ENCODE data around the gene ESR1.

ESR1 gene

DNA sequence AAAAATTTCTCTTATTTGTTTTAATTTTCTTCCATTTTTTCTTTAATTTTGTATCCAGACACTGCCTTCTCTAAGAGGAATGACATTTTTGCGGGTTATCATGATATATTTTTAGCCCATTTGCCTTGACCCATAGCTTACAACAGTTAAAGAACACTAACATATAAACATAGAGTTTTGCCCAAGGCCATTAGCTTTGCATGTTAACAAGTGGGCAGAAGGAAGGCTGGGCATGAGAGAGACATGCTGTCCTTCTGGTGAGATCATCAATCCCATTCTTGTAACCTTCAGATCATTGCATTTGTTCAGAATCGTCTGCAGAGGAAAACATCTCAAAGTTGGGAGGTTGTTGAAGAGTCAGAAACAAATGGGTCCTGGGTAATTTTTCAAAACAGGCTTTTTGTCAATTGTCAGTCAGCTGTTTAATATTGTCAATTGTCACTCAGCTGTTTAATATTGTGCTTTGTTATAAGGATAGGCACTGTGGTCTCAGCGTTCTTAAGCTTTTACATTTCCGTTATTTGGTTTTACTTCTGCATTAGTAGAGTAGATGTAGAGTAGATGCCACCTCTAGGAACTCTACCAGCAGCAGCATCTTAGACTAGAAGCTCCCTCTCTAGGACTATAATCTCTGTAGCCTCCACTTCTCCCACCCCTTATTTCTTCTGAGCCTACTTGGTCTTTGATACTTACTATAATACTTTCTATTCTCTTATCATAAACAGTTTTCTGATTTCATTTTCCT lies 243.1 kb downstream of the ESR1 start:
- Histone ChIP-seq H3K4me3 (no peak overlapping the region), H3K27ac (no peak overlapping the region)
- TF ChIP-seq CTCF (IDR thresholded peaks at IDR 0.05), result no peak
- no peak for DNase-seq (ENCODE audit: low spot score)

- DNase-seq (ENCODE audit: low spot score), result no peak
- TF ChIP-seq CTCF (IDR thresholded peaks at IDR 0.05), result no peak
These were observed 244.6 kb downstream of the ESR1 start for GRCh38 chr6:152052061-152052460.

GRCh38 chr6:152053332-152053731 lies 245.8 kb downstream of the ESR1 start:
- no peak for DNase-seq (ENCODE audit: low spot score)
- TF ChIP-seq CTCF (IDR thresholded peaks at IDR 0.05), result no peak
- Histone ChIP-seq H3K27ac (no peak overlapping the region), H3K4me3 (no peak overlapping the region)

More at GRCh38 chr6:152052061-152052460, 244.6 kb downstream of the ESR1 start:
- H3K4me3 ChIP-seq, result no peak overlapping the region
- no peak overlapping the region for H3K27ac ChIP-seq

DNA sequence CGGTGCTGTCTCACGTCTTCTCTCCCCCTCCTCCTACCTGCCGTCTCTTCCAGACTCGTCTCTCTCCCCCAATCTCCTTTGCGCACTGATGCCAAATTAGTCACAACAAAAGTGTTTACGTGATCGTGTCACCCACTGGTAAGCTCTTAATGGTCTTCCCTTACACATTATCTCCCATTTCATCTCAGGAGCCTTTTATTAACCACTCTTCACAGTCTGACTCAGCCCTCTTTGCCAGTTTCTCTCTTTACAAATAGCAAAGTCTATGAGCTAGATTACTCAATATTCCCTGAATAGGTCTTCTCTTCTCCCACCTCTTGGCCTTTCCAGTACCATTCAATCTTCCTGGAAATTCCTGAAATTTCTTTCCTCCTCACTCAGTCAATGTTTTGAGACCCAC lies 247.0 kb downstream of the ESR1 start:
- no peak for TF ChIP-seq CTCF (IDR thresholded peaks at IDR 0.05)
- Histone ChIP-seq H3K27ac (no peak overlapping the region), H3K4me3 (no peak overlapping the region)
- DNase-seq (ENCODE audit: low spot score), result no peak

GRCh38 chr6:152055517-152055916 lies 248.0 kb downstream of the ESR1 start:
- no peak for TF ChIP-seq CTCF (IDR thresholded peaks at IDR 0.05)
- Histone ChIP-seq H3K4me3 (no peak overlapping the region), H3K27ac (no peak overlapping the region)
- DNase-seq (ENCODE audit: low spot score), result no peak

GRCh38 chr6:152057832-152058498 lies 250.5 kb downstream of the ESR1 start:
- Histone ChIP-seq H3K27ac (no peak overlapping the region), H3K4me3 (no peak overlapping the region)
- DNase-seq (ENCODE audit: low spot score), result no peak
- no peak for TF ChIP-seq CTCF (IDR thresholded peaks at IDR 0.05)

DNA sequence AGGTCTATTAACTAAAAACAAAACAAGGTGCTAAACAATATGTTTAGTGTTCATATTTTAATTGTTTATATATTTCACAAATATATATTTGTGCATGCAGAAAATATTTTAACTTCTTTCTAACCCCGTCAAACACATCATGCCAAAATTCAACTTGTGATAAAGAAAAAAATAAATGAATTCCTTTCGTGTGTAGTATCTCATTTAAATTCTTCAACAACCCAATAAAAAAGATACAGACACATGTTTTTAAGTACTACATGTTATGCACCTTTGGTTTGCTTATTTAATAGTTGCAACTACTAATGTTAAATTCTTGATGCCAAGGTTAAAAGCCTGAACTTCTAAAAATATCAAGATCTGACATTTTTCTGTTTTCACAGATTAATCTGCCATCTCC lies 252.4 kb downstream of the ESR1 start:
- H3K27ac ChIP-seq, result no peak overlapping the region
- TF ChIP-seq CTCF (IDR thresholded peaks at IDR 0.05), result no peak
- no peak overlapping the region for H3K4me3 ChIP-seq
- no peak for DNase-seq (ENCODE audit: low spot score)
